Heart left ventricle (tissue), 13 donors: ENCODE data around the gene F12.

ENCODE experiments used
- POLR2A ChIP-seq, 2 donors: fragments of 450-650 bp; IDR thresholded peaks; one replicate each; pipeline ENCODE4 v1.6.1; 2017; ENCODE audit warnings: antibody characterized with exemption in 2 of 2, mild to moderate bottlenecking in 2 of 2, moderate library complexity in 2 of 2
- TF ChIP-seq, protein P1 (sequence below), 12 donors: fragments of 200-600 bp; sonication (generic) in 4 of 12; IDR thresholded peaks; one replicate each; pipeline versions ENCODE4 v1.5.0 to v1.8.0; 2018 to 2022; ENCODE audit warnings: antibody characterized with exemption in 12 of 12, mild to moderate bottlenecking in 5 of 12
- donor health status: ischemic (EF 13 %, LVEDD 7.1; RV severe dilation, severe dysfunction).
- donor health status: DM: no; HTN: yes; CAD: no.
- donor health status: DM: no; HTN: no; CAD: no.
- donor health status: ischemic (EF 25% LVEDD 6.9; RV normal size, moderate dysfunction).
- donor health status: ischemic (EF 25% LVEDD 5.7; RV mildly dilated, moderate dysfunction).
- donor health status: ischemic (EF 35%, LVEDD 5.7; RV mildly dilated, moderate dysfunction).
- donor health status: nonischemic (EF 11% LVEDD 7.7; RV severe dilation, severe dysfunction).
- donor health status: DM: yes; HTN: yes; CAD: no.
- donor health status: PGD.
- donor health status: ischemic (EF 29% LVEDD 5.4; RV normal size, mild dysfunction).
- donor health status: nonischemic (EF 23%, LVEDD 6.1; RV moderate dilation, normal function).

DNA sequence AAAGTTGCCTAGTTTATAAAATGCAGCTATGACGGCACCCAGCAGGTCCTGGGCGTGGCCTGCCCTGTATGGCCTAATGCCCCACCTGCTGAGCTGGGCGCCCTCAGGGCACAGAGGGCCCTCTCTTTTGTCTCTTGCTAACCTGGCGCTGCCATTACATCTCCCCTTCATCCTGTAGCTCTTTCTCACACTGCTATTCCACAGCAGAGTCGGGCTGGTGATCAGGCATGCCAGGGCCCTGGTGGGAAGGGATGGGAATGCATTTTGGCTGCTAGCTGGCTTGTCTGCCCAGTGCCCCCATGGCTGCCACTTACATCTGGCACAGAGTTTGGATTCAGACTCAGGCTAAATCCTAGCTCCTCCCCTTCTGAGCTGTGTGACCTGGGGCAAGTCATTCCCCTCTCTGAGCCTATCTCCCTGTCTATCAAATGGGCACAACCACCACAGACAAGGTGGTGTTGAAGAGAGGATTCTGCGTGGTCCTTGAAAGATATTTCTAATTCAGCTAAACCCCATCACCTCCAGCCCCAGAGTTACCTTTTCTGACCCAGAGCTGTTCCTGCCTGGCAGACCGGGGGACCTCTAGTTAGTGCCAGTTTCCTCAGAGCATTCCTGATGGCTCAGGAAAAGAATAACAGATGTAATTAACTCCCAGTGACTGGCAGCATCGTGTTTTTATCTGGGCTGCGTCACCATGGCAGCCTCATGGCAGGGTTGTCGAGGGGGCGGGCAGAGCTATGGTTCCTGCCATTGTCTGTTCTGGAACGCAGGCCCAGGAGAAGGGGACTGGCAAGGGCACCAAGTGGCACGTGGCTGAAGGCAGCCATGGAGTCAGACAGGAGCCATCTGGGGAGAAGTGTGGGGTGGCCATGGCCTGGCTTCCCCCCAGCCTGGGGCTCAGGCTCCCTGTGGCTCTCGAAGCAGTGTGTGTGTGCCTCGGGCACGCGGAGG is 43.6 kb upstream of the F12 start:
- TF ChIP-seq, protein P1, sequence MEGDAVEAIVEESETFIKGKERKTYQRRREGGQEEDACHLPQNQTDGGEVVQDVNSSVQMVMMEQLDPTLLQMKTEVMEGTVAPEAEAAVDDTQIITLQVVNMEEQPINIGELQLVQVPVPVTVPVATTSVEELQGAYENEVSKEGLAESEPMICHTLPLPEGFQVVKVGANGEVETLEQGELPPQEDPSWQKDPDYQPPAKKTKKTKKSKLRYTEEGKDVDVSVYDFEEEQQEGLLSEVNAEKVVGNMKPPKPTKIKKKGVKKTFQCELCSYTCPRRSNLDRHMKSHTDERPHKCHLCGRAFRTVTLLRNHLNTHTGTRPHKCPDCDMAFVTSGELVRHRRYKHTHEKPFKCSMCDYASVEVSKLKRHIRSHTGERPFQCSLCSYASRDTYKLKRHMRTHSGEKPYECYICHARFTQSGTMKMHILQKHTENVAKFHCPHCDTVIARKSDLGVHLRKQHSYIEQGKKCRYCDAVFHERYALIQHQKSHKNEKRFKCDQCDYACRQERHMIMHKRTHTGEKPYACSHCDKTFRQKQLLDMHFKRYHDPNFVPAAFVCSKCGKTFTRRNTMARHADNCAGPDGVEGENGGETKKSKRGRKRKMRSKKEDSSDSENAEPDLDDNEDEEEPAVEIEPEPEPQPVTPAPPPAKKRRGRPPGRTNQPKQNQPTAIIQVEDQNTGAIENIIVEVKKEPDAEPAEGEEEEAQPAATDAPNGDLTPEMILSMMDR (IDR thresholded peaks at IDR 0.05), result no peak
- TF ChIP-seq POLR2A (IDR thresholded peaks at IDR 0.05), result no peak
